HL-60/S4 treated with phorbol 12-myristate 13-acetate at 8.2 ng/mL for 4 days and 3 days (cell line): Measurements from ENCODE around the gene TMEM238.
"Not testable (repeated sequence)": the region's sequence is repeated elsewhere in the genome, so short reads cannot be mapped to it uniquely, and the experiment has no call there.

ENCODE experiments used
- in situ Hi-C: fragments of 300-500 bp; cut with MboI; formaldehyde crosslinking; loops from 2 replicates; pipeline ENCODE4 v1.15.0; 2022; ENCODE audit warnings: low sequenced_read_pairs

TMEM238 gene, protein sequence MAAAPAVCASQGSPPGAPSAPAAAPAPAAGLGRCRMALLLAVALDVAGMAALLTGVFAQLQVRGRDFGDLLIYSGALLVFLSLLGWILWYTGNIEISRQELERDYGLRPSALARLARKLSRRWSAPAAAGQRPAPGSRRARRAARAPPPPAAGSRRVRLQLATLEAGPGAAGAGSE

GRCh38 chr19:55384131-55384919, at the start of gene TMEM238:
Gene TMEM238, minus strand, starts transcription at chr19:55384292. Its CDS starts 33 bp downstream, at chr19:55384259.
- in situ Hi-C loops: no loop called here

DNA sequence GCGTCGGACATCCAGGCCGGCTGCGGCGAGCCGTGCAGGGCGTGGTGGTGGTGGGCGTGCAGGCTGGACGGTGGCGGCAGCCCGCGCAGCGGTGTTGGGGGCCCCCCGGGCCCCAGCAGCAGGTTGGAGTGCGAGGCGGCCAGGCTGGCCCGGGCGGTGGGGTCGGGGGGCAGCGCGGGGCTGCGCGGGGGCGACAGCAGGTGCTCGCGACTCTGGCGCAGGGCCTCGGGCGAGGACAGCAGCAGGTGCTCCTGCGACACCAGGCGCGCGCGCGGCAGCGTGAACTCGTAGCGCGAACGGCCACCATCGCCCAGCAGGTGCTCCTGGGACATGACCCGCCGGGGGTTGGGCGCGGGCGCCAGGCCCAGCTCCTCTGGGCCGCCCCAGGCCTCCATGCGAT, 49.2 kb upstream of the TMEM238 start:
- in situ Hi-C loops: no loop called here

- in situ Hi-C loops: no loop called here
Measured at GRCh38 chr19:55432241-55432959, 48.3 kb upstream of the TMEM238 start.

GRCh38 chr19:55431183-55431582, 47.1 kb upstream of the TMEM238 start:
- in situ Hi-C loops: no loop called here

DNA sequence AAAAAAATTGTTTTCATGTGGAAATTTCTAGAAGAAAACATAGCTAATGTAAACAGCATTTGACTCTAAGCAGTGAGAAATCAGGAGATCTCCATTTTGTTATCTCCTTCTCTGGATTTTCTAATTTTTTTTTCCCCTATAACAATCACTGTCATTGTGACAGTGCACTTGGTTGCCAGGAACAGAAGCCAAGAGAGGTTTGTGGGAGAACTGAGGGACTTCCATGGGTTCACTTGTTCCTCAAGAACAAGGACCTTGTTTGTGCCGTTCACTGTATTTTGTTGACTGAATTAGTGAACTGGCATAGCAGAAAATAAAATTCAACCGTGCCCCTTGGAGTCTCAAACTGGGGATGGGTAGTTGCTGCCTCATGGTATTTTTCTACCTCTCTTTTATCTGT, 42.0 kb upstream of the TMEM238 start:
- in situ Hi-C loops: no loop called here

GRCh38 chr19:55424518-55424917, 40.4 kb upstream of the TMEM238 start:
- in situ Hi-C loops: no loop called here

DNA sequence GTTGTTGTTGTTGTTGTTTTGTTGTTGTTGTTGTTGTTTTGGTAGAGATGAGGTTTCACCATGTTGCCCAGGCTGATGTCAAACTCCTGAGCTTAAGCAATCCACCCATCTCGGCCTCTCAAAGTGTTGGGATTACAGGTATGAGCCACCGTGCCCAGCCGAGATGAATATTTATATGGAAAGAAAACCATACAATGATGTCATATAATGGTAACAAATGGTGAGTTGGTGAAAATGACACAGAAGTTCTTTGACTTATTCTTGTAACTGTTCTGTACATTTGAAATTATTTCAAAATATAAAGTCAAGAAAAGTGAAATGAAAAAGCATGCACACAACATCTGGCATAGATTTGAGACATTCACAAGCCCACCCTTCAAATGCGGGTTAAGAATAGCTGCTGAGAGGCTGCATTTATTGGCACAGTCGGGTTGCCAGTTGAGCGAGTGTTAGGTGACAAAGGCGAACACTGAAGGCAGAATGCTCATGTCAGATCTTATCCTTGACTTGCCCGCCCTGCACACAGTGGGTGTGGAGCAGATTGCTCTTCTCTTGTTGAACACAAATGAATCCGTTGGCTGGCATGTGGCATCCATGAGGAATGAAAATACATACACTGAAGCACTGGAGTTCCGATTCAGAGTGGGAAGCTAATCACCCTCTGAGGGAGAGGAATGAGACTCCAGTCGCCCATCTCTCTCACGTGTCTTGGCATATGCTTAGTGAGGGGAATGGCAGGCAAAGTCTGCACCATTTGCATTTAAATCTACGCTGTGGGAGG, 39.3 kb upstream of the TMEM238 start:
- in situ Hi-C loops: no loop called here

- in situ Hi-C loops: not testable (repeated sequence)
Measured at GRCh38 chr19:55421281-55421680, 37.2 kb upstream of the TMEM238 start.

GRCh38 chr19:55419624-55420236, 35.6 kb upstream of the TMEM238 start:
- in situ Hi-C loops: no loop called here

DNA sequence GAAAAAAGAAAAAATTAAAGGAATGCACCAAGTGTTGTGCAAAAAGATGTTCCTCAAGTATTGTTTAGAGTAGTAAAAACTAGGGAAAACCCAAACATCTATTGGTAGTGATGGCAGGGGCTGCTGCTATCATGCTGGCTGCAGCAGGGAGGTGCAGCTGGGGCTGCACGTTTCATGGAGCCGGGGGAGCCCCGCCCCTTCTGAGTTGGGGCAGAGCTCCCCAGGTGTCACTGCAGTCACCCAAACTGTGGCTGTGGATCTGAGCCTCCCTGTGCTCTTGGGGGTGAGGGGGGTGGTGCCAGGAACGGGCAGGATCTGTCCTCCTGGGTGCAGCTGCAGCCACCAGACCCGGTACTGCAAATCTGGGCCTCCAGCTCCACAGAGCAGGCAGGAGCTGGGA, 35.0 kb upstream of the TMEM238 start:
- in situ Hi-C loops: no loop called here

DNA sequence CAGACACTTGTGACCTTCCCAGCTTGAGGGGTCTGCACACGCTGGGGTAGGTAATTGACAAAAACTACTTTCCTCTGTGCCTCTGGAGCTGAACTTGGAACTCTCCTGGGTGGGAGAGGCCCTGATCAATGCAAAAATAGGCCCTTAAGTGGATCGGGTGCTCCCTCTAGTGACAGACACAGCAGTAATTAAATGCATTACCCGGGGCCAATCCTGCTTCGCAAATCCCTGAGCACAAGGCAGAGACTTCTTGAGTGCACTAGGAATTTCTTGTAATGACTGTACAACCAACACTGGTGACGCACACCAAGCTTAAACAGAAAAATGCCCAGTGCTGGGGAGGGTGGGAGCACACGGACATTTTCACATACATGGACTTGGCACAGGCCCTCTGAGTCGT, 34.1 kb upstream of the TMEM238 start:
- in situ Hi-C loops: no loop called here

DNA sequence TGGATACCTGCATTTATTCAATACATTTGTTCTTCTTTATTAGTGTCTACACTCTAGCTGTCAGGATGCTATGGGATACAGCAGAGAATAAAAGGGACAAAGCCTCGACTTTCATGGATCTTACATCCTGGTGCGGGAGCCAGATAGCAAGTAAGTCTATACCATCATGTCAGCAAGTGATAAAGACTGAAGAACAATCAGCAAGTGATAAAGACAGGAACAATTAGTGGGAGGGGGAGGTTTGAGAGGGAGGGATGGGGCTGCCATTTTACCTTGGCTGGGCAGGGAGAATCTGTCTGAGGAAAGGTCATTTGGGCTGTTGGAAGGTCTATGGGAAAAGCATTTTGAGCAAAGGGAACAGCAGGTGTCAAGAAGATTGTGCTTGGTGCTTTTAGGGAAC, 26.1 kb upstream of the TMEM238 start:
- in situ Hi-C loops: no loop called here

GRCh38 chr19:55409179-55409578, 25.1 kb upstream of the TMEM238 start:
- in situ Hi-C loops: not testable (repeated sequence)

DNA sequence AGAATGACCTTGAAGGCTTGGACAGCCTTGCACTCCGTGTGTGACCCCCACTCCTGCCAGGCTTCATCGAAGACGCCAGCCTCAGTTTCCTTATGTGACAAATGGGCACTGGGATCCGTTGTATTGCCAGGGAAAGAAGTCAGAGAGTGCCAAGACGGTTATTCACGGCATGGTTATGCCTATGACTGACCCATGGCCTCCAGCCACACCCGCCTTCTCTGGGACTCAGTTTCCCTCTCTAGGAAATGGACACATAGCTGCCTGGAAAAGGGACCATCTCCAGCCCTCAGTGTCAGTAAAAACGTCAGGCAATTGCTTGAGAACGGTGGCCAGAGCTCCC, 24.4 kb upstream of the TMEM238 start:
- in situ Hi-C loops: no loop called here

DNA sequence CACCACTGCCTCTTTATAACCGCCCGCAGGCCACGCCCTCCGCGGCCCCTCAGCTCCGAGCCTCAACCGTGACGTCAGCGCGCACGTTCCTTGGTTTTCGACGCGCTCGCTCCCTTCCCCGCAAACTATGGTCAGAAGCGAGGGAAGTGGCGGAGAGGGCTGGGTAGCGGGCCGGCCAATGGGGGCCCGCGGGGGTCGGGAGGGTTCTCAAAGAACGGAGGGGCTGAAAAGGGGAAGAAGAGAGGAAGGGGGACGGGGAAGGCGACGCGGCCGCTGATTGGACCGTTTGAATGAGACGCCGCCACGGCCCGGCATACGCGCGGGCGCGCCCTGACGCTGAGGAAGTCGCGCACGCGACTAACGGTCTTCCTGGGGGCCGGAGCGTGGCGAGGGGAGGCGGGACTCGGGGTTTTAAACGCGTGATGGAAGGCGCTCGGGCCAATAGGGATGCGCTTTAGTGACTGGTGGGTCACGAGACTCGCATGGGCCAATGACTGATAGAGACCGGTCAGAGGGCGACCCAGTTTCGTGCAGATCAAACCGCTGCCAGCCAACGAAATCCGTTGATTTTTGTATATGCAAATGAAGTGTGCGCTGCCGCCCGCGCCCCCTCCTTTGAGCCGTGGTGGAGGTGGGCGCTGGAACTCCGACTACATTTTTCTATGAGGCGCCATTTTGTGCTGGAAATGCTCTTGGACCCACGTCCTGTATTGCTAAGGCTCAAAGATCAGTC, 23.9 kb upstream of the TMEM238 start:
- in situ Hi-C loops: no loop called here

GRCh38 chr19:55407550-55407799, 23.4 kb upstream of the TMEM238 start, which contains the start of gene UBE2S:
Gene UBE2S, minus strand, starts transcription at chr19:55407788. Its CDS starts 199 bp downstream, at chr19:55407589.
- in situ Hi-C loops: not testable (repeated sequence)

DNA sequence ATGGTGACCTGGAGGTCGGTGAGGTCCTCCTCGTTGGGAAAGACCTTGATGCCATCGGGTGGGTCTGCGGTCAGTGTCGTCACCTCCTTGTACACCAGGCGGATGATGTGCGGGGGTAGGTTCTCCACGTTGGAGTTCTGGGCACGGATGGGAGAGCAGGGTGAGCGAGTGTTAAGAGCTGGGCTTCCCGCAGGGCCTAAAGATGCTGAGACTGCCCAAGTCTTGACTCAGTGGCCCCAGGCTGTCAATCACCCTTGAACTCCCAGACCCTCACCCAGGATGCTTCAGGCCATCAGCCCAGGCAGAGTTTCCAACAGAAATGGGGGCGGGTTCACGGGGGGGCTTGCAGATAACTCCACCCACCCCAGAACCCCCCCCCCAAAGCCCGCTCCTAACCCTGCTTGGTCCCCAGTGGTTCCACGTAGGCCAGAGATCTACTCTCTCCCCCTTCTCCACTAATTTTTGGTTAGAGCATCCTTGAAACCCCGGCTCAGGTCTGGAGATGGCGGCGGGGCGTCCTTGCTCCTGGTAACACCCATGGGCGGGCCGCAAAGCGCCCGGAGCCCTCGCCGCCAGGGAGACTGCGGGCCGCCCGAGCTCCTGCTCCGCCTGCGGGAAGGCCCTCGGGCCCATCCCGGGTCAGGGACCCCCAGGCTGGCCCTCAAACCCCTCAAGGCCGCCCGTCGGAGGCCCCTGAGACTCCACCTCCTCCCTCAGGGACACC, 22.9 kb upstream of the TMEM238 start:
- in situ Hi-C loops: no loop called here

DNA sequence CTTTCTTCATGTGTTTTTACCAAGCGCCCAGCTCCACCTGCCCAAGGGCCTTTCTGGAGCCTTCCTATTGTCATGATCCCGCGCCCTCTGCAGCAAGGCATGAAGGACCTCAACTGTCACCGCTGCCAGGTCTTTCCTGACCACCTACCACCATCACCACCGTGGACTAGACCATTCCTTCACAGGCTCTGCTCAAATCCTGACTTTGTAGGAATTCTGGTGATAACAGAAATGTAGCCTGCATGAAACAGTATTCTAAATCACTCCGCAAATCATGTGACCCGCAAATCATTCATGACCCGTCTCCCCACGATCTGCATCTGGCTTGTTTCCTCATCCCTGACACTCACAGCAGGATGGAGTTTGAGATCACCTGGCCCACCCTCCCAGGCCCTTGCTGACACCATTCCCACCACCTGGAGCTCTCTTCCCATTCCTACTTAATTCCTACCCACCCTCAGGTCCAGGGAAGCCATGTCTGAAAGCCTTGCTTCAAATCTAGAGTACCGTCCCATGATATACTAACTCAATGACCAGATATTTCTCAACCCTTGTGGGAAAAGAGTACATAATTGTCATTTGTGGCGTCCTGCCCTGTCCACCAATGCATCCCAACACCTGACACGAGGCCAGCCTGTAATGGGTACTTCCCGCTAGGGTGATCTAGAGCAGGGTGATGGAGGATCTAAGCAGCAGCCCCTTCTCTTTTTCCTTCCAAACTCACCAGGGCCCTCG, 22.2 kb upstream of the TMEM238 start:
- in situ Hi-C loops: no loop called here

DNA sequence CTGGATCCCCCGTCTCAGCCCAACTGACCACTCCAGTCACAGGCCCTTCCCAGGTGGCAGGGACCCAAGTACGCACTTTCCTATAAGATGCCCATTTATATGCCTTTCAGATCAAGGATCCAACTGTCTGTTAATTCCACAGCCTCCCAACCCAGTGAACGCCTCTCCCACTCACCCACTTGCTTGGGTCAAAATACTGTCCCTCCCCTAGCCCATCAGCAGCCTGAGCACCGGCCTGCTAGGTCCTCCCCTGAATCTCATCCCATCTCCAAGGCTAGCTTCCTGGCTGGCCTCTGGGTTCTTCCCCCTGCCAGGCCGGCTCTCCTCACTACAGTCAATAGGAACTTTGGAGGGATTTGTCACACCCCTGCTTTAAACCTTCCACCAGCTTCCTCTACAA, 21.5 kb upstream of the TMEM238 start:
- in situ Hi-C loops: no loop called here
